GM21825 (cell line): ENCODE data around the gene CDKN2B-AS1.
A peak's percentile ranks its signal among the peaks of the same experiment; 100 is the strongest.
"Not testable (repeated sequence)": the region's sequence is repeated elsewhere in the genome, so short reads cannot be mapped to it uniquely, and the experiment has no call there.

Experiments
- ATAC-seq: cut with Tn5 transposase; IDR thresholded peaks from one replicate; pipeline ENCODE4 v1.9.1; 2021; ENCODE audit warnings: mild to moderate bottlenecking, moderate library complexity; ENCODE audit not compliant: unreplicated experiment

Gene CDKN2B-AS1

GRCh38 chr9:21994556-21995005 lies at the start of gene CDKN2B-AS1:
Gene CDKN2B-AS1, plus strand, starts transcription at chr9:21994791.
- peak; percentile 51 for ATAC-seq

- ATAC-seq: no peak
Measured at GRCh38 chr9:21945606-21946005, 49.0 kb upstream of the CDKN2B-AS1 start.

DNA sequence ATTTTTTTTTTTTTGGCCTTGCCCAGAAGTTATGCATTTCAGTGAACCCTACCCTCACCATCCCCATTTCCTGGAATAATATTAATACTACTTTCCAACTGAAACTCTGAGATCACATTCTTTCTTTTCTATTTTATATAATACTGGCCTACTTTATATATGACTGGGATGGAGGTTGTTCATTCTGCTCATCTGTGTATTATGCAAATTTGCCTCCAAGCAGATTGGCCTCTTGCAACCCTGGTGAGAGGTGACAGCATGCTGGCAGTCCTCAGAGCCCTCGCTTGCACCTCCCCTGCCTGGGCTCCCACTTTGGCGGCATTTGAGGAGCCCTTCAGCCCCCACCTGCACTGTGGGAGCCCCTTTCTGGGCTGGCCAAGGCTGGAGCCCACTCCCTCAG lies 35.8 kb upstream of the CDKN2B-AS1 start:
- no peak for ATAC-seq

GRCh38 chr9:21959268-21959667 lies 35.3 kb upstream of the CDKN2B-AS1 start:
- not testable (repeated sequence) for ATAC-seq

DNA sequence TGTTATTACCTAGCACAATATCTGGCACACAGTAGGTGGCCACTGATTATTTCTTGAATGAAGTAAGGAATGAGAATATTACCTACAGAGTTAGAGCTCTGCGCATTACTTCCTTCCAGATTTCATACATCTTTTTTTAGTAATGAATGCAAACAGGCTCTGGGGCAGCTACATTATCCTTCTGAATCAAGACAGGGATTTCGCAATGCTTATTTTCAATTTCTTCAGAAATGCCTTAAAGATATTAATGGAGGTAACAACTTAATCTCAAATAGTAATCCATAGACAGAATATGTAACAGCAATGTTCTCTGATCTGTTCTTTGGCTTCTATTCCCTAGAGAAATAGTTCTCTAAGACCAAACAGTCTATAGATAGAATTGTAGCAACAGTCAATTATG lies 33.0 kb upstream of the CDKN2B-AS1 start:
- ATAC-seq: no peak

- ATAC-seq: peak; percentile 58
Measured at GRCh38 chr9:21964925-21965385, 29.6 kb upstream of the CDKN2B-AS1 start.

- peak; percentile 92 for ATAC-seq
Measured at GRCh38 chr9:21965401-21965951, 29.1 kb upstream of the CDKN2B-AS1 start.

- ATAC-seq: no peak
Measured at GRCh38 chr9:21966140-21966851, 28.3 kb upstream of the CDKN2B-AS1 start.

DNA sequence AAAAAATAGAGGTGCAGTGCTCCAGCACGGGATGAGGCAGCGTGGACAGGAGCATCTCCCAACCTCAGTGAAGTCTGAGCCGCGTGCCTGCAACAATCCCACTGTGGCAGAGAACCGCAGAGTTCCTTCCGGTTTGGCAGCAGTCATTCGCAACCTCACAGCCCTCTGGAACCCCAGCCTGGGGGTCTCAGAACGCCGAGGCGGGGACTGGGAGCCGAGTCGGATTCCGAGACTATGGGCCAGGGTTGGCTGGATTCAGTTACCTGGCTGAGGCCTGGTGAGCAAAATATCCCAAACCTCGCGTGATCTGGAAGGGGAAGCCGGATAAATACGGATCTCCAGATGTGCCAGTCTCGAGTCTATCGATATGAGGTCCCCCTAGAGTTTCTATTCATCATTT lies 27.4 kb upstream of the CDKN2B-AS1 start:
- no peak for ATAC-seq

- ATAC-seq: no peak
Measured at GRCh38 chr9:21967702-21968101, 26.9 kb upstream of the CDKN2B-AS1 start.

- ATAC-seq: no peak
Measured at GRCh38 chr9:21968331-21969010, 26.1 kb upstream of the CDKN2B-AS1 start.

- ATAC-seq: no peak
Measured at GRCh38 chr9:21969011-21969940, 25.3 kb upstream of the CDKN2B-AS1 start.

GRCh38 chr9:21969951-21970799 lies 24.4 kb upstream of the CDKN2B-AS1 start:
- no peak for ATAC-seq

DNA sequence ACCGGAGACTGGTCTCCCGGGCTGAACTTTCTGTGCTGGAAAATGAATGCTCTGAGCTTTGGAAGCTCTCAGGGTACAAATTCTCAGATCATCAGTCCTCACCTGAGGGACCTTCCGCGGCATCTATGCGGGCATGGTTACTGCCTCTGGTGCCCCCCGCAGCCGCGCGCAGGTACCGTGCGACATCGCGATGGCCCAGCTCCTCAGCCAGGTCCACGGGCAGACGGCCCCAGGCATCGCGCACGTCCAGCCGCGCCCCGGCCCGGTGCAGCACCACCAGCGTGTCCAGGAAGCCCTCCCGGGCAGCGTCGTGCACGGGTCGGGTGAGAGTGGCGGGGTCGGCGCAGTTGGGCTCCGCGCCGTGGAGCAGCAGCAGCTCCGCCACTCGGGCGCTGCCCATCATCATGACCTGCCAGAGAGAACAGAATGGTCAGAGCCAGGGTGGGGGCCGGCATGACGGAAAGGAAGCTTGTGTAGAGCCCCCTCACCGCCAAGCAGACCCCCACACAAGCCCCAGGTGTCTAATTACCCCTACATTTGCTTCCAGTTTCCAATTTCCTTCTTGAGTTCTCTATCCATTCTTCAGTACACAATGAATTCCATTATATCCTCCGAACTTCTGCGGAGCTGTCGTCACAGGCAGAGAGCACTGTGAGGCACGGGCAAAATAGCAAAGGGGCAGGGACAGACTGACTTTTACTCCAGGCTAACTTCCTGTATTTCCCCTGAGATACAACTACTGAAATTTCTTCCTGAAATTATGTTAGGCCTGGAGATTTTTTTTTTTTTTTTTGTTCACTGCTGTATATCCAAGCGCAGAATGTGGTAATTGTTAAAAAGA lies 23.6 kb upstream of the CDKN2B-AS1 start:
- no peak for ATAC-seq

- no peak for ATAC-seq
Measured at GRCh38 chr9:21972361-21972760, 22.2 kb upstream of the CDKN2B-AS1 start.

DNA sequence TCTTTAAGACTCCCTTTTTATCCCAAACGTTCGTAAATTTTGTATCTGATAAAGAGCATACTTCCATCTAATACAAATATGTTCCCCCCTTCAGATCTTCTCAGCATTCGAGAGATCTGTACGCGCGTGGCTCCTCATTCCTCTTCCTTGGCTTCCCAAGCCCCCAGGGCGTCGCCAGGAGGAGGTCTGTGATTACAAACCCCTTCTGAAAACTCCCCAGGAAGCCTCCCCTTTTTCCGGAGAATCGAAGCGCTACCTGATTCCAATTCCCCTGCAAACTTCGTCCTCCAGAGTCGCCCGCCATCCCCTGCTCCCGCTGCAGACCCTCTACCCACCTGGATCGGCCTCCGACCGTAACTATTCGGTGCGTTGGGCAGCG lies 20.3 kb upstream of the CDKN2B-AS1 start:
- no peak for ATAC-seq

DNA sequence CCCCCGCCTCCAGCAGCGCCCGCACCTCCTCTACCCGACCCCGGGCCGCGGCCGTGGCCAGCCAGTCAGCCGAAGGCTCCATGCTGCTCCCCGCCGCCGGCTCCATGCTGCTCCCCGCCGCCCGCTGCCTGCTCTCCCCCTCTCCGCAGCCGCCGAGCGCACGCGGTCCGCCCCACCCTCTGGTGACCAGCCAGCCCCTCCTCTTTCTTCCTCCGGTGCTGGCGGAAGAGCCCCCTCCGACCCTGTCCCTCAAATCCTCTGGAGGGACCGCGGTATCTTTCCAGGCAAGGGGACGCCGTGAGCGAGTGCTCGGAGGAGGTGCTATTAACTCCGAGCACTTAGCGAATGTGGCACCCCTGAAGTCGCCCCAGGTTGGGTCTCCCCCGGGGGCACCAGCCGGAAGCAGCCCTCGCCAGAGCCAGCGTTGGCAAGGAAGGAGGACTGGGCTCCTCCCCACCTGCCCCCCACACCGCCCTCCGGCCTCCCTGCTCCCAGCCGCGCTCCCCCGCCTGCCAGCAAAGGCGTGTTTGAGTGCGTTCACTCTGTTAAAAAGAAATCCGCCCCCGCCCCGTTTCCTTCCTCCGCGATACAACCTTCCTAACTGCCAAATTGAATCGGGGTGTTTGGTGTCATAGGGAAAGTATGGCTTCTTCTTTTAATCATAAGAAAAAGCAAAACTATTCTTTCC lies 19.7 kb upstream of the CDKN2B-AS1 start:
- ATAC-seq: peak; percentile 66

DNA sequence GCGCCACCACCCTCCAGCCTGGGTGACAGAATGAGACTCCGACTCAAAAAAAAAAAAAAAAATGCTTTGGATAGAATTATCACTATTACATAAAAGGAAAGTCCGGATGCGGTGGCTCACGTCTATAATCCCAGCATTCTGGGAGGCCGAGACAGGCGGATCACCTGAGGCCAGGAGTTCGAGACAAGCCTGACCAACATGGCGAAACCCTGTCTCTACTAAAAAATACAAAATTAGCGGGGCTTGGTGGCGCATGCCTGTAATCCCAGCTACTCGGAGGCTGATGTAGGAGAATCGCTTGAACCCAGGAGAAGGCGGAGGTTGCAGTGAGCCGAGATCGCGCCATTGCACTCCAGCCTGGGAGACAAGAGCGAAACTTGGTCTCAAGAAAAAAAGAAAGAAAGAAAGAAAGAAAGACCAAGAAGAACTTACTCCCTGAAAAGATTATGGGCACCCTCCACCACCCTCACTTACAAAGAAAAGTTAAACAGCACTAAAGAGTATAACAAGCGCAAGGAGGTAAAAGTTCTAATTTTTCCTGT lies 18.2 kb upstream of the CDKN2B-AS1 start:
- ATAC-seq: no peak
